HG02943 (cell line): ENCODE measurements around the gene CORO2B.

Experiments used
- ATAC-seq: cut with Tn5 transposase; IDR thresholded peaks from one replicate; pipeline ENCODE4 v1.9.1; 2021; ENCODE audit warnings: mild to moderate bottlenecking, low read depth, moderate library complexity; ENCODE audit not compliant: unreplicated experiment

Gene CORO2B, protein sequence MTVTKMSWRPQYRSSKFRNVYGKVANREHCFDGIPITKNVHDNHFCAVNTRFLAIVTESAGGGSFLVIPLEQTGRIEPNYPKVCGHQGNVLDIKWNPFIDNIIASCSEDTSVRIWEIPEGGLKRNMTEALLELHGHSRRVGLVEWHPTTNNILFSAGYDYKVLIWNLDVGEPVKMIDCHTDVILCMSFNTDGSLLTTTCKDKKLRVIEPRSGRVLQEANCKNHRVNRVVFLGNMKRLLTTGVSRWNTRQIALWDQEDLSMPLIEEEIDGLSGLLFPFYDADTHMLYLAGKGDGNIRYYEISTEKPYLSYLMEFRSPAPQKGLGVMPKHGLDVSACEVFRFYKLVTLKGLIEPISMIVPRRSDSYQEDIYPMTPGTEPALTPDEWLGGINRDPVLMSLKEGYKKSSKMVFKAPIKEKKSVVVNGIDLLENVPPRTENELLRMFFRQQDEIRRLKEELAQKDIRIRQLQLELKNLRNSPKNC

DNA sequence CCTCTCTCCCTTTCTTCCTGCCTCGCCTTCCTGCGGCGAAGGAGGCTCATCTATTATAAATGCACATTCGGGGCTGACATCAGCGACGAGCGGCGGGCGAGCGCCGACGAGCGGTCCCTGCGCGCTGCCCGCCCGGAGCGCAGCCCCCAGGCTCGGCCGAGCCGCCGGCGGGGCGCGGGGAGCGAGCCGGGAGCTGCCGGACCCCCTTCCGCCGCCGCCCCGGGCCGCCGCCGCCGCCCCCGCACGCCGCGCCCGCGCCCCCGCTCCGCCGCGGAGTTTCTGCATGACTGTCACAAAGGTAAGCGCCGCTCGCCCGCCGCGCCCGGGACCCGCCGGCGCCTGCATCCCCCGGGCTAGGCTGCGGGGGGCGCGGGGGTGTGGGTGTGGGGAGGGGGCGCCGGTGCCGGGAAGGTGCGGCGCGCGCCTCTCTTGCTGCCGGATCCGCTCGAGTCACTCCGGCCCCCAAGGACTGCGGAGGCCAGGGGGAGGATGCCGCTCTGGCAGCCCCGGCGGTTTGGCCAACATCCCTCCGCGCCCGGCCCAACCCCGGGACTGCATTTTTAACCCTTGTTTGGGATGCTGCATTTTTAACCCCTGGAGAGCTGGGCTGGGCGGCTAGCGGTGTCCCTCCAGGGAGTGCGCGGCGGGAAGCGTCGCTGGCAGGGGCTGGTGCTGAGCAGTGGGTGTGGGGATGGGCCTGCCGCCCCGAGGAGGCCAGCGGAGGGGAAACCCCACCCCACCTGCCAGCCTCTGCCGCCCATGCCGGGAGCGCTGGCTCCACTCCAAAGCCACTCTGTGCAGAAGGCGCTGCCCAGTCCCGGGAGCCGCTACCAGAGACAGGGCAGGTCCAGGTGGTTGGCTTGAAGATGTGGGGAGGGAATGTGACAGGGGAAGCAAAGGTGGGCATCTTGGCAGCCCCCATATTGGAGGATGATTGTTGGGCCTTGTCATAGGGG, at the start of gene CORO2B:
Gene CORO2B (plus strand): TSS at position 14 of the 956 bp plus-strand sequence. CDS start 270 bp downstream, at position 284.
- no peak for ATAC-seq

DNA sequence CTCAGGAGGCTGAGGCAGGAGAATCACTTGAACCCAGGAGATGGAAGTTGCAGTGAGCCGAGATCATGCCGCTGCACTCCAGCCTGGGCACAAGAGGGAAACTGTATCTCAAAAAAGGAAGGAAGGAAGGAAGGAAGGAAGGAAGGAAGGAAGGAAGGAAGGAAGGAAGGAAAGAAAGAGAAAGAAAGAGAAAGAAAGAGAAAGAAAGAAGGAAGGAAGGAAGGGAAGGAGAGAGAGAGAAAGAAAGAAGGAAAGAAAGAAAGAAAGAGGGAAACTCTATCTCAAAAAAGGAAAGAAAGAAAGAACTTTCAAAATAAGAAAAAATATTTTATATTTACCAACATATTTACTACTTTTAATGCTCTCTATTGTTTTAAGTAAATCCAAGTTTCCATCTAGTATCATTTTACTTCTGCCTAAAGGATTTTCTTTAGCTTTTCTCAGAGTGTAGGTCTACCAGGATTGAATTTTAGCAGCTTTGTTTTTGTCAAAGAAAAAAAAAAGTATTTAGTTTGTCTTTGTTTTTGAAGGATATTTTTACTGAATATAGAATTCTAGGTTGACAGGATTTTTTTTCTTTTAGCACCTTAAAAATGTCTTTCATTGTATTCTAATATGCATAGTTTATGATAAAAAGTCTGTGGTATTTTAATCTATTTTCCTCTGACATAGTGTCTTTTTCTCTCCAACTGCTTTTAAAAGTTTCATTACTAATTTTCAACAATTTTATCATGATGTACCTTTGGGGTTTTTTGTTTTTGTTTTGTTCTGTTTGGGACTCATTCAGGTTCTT, 47.2 kb upstream of the CORO2B start:
- no peak for ATAC-seq

DNA sequence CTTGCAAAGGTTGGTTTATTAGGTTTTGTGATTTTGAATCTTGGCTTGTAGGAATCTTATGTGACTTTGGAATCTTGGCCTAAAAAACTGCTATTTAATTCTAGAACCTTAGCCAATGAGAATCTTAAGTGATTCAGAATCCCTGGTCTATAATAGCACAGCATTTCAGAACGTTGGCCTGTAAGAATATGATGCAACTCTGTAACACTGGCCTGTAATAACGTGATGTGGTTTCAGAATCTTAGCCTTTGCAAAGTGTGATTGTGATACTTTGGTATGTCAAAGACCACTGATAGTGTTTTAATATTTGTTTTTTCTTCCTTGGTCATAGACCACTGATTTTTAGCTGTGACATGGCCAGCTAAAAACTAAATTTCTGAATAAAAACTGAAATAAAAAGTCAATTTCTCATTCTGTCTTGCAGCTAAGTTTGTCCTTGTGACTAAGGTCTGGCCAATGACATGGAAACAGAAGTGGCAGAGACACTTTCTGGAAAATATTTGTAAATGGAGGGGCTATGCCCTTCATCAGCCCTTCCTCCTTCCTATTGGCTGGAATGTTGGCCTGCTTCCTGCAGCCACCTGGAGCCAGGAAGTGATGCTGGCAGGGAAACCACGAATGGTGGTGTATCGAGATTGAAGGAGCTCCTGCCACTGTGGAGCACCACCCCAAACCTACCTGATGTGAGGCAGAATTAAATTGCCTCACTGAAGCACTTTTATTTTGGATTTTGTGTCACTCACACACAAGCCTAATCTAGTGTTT, 42.3 kb upstream of the CORO2B start:
- ATAC-seq: no peak

DNA sequence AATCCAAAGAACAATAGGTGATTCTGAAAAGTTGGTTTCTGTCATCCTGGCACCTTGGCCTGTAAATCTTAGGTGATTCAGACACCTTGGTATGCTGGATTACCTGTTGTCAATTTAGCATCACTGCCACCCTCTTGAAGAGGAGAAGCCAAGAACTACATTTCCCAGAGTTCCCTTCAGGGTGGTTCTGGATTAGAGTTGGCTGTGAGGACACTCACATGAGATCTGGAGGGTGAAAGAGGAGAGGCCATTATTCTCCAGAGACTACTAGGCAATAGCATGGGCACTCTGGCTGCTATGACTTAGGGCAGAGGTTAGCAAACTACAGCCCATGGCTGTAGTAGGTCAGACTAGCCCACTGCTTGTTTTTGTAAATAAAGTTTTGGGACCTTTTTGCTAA, 41.7 kb upstream of the CORO2B start:
- no peak for ATAC-seq

DNA sequence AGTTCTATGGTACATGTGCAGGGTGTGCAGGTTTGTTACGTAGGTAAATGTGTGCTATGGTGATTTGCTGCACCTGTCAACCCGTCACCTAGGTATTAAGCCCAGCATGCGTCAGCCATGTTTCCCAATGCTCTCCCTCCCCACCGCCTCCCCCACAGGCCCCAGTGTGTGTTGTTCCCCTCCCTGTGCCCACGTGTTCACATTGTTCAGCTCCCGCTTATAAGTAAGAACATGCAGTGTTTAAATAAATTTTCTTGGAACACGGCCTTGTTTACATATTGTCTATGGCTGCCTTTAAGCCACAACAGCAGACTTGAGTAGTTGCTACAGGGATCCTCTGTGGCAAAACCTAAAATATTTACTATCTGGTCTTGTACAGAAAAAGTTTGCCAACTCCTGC, 41.3 kb upstream of the CORO2B start:
- no peak for ATAC-seq

DNA sequence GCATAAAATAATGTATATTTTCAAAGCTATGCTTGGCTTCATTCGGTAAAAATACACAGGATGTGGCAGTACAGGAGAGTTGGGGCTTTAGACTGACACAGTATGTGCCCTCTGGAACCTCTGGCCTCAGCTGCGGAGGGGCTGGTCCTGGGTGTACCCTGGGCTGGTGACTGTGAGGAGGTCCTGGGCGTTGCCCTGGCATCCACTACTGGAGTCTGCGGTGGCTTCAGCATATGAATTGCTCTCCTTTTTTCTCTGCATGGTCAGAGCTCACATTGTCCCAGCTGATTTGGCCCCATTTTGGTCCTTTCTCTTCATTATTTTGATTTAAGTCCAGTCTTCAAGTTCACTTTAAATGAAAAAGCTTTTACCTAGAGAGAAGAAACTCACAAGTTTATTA, 40.5 kb upstream of the CORO2B start:
- no peak for ATAC-seq

DNA sequence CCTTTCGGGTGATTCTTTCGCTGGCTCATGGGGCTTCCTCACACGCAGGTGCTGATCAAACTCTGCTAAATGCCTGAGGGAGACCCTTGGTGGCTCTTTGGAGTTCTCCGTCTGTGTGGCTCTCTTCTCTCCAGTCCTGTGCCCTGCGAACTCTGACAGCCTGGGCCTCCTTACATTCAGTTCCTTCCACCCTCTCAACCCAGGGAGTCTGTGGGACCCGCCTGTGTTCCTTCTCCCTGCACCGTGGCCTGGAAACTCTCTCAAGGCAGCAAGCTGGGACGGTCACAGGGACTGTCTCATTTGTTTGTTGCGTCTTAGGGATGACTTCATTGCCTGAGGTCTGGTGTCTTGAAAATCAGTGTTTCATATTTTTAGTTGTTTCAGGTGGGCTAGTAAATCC, 37.0 kb upstream of the CORO2B start:
- ATAC-seq: no peak

DNA sequence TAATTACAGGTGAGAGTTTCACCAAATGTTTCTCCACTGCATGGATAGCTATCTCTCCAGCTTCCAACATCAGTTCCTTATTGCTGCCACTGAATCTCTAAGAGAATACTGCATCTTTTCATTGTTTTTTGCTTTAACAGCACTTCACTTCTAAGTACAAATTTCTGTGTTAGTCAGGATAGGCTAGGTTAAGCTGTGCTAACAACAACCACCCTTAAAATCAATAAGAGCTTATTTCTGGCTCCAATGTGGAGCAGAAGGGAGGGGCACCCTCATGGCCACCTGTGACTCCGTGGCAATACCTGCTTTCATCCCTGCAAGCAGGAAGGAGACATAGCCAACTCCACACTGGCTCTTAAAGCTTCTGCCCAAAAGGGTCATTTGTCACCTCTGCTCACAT, 36.4 kb upstream of the CORO2B start:
- no peak for ATAC-seq

DNA sequence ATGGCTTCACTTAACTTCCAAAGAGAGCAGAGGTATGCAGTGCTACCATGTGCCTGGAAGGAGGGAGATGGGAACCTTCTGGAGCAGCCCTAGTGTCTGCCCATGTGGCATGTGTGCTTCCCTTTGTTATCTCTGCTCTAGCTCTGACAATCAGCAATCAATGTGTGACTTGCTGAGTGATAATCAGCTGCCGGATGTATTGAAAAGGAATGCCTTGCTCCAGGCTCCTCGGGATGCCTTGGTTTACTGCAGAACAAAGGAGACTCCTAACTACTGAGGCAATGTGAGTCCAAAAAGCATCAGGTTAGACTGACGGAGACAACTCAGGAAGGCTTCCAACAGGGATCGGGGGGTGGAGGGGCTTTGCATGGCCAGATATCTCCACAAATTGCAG, 36.0 kb upstream of the CORO2B start:
- no peak for ATAC-seq

DNA sequence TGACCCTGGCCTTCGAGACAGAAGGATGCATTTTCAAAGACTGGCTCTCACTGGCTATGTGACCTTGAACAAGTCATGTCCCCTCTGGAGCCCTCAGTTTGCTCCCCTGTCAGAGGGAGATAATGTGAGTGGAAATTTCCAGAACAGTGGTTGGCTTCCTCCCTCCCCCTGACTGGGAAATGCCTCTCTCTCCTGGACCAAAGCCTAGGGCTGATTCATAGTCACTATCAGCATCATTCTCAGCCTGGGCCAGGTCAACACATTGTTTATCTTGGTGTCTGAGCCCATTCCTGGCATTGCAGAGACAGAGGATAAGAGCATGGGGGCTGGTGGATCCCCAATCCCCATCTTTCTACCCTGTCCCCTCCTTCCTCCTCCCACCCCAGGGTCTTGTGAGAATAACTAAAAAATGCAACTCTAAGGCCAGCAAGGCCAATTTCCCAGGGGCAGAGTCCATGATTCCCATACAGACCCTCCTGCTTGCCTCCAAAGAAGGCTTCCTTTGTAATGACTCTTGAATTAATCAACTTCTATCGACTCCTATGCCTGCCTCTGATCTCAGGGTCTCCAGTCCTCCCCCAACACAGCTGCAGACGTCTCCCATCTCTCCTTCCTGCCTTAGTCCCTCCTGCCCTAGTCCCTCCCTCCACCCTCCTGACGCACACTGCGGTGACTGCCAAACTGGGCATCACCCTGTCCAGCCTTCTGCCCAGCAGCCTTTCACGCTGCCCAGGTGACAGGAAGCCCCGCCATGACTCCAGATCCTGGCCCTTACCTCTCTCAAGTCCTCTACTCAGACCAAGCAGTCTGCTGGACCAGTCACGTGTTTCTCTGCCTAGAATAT, 35.4 kb upstream of the CORO2B start:
- no peak for ATAC-seq

DNA sequence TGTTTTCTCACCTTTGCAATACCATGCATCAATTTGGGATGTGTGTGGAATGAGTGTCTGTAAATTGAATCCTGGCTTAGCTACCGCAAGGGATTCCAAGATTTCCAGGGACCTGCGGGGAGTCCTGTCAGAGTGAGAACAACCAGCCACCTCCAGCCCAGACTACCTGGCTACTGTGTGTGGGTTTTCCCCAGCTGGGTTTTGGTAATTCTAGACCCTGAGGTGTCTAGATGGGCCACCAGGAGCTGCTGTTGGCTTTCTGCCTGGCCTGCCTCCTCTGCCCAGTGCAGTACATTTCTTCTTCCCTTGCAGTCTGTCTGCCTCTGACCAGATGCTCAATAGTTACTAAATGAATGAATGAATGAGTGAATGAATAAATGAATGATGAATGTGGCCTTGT, 32.5 kb upstream of the CORO2B start:
- no peak for ATAC-seq

DNA sequence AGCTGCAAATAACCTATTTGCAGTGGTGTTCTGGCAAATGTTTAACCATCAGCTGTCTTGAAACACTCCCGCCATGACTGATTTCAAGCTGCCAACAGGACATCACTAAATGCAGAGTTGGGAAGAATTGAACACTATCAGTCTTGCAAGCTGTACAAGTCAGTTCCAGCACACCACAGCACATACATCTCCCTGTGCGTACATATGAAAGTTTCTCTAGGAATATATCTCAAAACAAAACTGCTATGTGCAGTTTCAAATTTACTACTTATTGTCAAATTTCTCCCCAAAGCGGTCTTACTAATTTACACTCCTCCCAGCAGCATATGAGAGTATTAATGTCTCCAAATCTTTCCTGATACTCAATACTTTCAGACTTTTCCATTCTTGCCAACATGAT, 30.4 kb upstream of the CORO2B start:
- no peak for ATAC-seq

DNA sequence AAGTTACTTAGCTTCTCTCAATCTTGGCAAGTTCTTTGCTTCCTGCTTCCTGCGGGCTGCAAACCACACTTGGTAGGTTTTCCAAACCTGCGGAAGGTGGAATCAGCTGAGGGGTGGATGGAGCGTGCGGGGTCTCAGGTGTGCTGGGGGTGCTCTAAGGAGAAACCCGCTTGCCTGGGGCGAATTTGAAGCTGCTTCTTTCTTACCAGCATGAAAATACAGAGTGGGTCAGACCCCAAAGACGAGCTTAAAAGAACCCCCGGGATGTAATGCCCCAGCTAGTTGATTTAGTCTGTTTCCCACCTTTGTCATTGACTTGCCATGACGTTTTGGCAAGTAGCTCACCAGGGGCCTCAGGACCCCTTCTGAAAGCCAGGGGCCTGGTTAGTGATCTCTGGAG, 28.8 kb upstream of the CORO2B start:
- no peak for ATAC-seq

DNA sequence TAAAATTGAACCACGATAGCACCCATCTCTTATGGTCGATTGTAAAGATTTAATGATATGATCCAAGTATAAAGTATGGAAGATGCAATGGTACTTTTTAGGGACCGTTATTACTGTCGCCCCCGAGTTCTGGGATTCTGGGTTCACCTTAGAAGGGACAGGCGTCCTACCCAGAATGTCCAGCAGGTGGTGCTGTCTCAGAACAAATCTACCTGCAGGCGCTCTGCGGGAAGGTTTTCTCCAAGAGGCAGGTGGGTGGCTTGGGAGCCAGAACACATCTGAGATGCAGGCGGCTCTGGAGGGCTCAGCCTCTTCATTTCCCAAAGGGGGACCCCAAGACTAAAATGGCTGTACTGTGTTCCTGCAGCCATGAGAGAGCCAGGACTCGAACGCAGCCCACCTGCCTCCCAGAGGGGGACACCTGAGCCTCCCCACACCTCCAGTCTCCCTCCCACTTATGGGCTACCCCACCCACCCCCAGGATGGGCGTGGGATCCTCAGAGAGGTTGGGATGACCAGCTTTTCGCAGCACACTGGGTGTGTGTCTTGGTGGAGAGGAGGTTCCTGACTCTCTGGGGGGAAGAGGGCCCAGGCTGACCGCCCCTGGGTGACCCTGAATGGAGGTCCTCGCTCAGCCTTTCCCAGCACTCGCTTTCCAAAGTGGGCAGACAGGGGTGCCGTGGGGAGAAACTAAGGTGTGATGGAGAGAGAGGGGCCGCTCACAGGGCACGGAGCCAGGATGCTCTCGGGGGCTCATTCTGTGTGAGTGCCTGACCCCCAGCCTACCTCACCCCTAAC, 28.1 kb upstream of the CORO2B start:
- no peak for ATAC-seq

DNA sequence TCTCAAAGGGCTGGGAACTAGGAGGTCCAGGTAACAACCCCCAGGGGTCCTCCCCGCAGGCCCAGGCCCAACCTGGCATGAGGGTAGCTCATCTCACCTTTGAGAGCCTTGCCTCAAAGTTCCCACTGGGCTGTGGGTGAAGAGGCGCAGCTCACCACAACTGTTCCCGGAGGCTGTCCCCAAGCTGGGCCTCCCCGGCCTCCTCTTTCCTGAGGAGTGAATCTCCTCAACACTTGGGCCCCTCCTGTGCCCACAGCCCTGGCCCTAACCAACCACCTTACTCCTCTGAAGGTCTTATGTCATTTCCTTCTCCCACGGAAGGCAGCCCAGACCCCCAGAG, 27.5 kb upstream of the CORO2B start:
- no peak for ATAC-seq

DNA sequence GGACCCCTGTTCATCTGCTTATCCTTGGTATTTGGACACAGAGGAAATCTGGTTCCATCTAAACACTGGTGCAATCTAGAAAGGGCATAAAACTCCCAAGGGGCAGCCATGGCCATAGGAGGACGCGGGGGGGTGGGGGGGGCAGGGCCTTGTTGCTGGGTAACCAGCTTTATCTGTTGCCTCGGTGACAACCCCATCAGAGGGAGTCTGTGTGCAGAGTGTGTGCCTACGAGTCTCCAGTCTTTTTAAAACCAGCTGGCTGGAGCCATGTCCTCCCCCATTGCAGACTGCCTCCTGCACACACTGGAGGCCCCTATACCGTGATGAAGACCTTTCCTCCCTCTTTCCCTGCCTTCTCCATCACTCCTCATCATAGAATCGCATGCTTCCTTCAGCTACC, 26.4 kb upstream of the CORO2B start:
- no peak for ATAC-seq

DNA sequence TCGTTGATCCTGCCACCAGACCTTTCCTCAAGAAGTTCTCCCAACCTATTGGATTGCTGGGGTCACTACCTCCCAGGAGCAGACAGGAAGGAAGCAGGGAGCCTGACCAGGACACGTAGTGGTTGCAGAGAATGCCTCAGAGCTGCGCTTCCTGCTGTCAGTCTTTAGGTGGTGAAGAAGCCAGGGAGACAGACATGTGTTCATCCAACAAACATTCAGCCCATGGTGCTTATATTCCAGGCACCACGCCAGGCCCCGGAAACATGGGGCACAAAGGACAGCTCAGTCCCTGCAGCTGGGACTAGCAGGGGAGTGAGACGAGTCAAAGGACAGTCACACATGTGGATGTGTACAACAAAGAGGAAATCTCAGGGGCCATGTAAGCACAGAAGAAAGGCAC, 26.0 kb upstream of the CORO2B start:
- no peak for ATAC-seq

DNA sequence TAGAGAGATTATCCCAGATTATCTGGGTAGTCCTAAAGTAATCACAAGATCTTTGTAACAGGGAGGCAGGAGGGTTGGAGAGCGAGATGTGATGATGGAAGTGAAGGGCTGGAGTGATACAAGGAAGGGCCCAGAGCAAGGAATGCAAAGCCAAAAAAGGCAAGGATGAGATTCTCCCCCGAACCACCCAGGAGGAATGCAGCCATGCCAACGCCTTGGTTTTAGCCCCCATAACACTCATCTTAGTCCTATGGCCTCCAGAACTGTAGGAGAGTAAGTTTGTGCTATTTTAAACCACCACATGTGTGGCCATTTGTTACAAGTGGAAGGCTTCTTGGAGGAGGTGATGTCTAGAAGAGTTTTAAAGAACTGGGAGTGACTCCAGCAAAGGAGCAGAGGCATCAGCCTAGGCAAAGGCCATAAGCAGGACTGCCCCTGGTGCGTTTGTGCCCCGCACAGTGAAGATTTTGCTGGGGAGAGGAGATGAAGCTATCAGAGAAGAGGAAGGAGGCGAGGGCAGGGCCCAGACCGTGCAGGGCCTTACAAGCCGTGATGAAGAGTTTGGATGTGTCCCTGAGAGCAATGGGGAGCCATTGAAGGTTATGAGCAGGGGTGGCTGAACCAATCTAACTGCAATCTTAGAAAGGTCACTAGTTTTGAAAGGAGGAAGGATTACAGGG, 25.3 kb upstream of the CORO2B start:
- ATAC-seq: no peak
